GM21737 (cell line): ENCODE data around the gene LMF1.
A peak's percentile ranks its signal among the peaks of the same experiment; 100 is the strongest.
"Not testable (repeated sequence)": the region's sequence is repeated elsewhere in the genome, so short reads cannot be mapped to it uniquely, and the experiment has no call there.

Source experiments
- ATAC-seq: cut with Tn5 transposase; IDR thresholded peaks from one replicate; pipeline ENCODE4 v1.9.1; 2021; ENCODE audit warnings: mild to moderate bottlenecking, moderate library complexity; ENCODE audit not compliant: unreplicated experiment

LMF1 gene

DNA sequence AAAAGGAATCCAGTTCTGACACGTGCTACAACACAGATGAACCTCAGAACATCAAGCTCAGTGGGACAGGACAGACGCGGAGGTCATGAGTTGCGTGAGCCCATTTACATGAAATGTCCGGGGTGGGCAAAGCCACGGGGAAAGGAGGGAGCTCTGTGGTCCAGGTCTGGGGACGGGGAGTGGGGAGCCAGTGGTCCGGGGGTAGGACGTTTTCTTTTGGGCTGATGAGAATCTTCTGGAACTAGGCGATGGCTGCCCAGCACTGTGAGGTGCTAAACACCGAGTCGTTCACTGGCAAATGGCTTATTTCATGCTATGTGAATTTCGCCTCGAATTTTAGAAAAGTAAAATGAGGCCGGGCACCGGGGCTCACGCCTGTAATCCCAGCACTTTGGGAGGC, 2.6 kb upstream of the LMF1 start:
- no peak for ATAC-seq

- ATAC-seq = no peak
Observed at GRCh38 chr16:972316-973002, 1.7 kb upstream of the LMF1 start.

- no peak for ATAC-seq
Observed at GRCh38 chr16:971981-972315, 1.2 kb upstream of the LMF1 start.

DNA sequence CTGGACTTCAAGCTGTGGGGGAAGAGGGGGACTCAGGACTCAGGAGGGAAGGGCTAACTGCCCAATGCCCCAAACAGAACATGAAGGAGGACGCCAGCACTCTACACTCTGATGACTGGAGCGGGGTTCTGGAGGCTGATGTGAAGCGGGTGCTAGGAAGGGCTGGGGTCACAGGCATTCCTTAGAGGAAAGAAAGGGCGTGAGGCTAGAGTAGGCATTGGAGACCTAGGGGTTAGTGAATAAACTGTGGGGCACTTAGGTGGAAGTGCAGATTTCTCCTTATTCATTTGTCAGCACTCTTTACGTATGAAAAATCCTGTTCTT, 760 bp upstream of the LMF1 start:
- no peak for ATAC-seq

GRCh38 chr16:970386-970765, 408 bp downstream of the LMF1 start:
- ATAC-seq = peak; percentile 24

DNA sequence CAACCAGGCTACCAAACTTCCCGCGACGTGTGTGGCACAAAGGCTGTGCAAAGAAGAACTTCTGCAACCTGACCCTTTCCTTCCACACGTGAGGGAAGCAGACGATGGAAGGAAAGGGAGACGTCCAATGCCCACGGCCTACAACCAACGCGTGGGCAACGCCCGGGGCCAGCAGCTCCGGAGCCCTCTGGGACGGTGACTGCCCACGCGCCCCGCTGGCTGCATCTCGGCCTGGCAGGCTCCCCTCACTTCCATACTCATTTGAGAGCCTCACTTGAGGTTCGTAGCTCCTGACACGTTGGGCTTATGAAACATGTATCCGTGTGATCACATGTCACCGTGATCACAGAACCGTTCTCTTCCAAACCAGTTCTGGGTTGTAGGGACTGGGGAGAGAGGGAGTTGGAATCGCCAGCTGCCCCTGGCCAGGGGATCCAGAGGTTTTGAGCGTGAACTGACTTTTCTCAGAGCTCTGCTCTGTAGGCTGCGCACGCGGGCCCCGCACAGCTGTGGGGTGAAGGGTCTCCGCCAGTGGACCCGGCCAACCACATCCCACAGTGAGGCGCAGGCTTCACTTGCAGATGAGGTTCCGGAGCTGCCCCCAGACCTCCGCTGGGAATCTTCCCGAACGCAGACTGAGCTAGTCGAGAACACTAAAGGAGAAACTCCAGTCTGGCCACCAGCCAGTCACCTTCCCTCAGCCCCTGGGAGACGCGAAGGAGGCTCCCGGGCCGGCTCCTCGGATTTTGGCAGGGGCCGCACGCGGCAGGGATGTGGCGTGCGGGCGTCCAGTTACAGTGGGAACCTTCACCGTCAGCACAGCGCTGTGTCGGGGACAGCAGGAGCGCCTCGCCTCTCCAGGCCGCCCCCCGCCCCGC, 1.0 kb downstream of the LMF1 start:
- ATAC-seq = peak; percentile 8

DNA sequence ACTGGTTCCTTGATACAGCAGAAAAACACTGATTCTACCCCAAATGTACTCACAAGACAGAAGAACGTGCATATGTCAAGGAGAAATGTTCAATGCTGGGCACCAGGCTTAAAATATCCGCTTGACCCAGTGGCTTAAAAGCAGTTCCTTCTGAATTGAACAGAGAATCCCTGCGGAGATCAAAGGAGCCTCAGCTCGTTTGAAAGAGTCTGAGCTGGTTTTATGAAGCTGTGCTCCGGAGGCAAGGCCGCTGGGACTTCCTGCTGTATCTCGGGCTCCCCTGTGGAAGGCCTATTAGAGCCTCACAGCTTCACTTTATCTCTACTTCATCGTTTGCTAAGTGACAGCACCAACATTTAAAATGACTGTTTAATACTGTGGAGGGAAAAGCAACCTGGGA, 2.2 kb downstream of the LMF1 start:
- ATAC-seq = no peak

DNA sequence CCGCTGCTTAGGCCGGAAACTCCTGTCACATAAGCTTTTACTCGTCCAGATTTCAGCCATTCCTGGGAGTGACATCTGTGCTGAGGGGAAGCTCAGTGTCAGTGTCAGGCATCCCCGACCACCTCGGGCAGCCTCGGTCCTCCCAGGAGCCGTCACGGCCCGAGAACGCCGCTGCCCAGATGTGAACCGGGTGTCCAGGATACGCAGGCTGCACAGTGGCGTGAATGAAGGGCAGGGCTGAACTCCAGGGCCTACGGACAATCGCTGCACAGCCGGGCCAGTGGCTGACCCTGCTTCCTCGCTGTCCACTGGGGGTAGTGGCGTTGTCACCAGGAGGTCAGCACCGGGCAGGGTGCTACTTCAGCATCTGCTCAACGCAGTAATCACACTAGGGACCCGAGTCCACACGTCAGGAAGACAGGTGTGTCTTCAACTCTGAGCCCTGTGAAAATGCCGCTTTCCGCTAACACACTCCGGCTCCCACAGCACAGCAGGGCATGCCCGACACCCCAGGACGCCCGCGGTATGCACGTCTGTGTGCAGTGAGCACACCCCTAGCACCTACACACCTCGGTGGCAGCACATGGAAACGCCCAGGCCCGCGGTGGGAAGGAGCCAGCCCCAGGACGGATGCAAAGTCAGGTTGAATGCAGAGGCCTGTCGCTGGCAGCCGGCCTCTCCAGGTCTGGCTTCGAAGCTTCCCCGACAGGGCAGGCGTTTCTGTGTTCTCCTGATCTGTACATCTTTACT, 3.1 kb downstream of the LMF1 start:
- no peak for ATAC-seq

DNA sequence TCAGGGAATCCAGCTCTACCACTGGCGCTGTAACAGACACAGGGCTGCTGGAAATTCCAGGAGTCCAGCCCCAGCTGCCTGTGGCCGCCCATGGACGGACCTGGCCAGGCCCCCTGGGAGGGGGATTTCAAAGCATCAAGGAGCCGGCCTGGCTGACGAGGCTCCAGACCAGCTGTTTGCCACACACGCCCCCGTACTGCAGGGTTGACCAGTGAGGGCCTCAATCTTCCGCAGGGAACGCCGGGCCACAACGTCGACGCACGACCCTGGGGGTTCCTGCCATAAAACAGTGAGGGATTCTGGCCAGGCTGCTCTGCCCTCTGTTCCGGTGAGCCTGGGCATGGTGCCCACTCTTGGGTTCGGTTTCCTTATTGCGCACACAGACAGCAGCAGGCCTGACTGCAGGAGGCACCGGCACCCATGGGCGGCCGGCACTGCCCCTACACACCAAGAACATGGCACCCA, 3.7 kb downstream of the LMF1 start:
- no peak for ATAC-seq

- ATAC-seq = no peak
Observed at GRCh38 chr16:966505-966904, 4.3 kb downstream of the LMF1 start.

DNA sequence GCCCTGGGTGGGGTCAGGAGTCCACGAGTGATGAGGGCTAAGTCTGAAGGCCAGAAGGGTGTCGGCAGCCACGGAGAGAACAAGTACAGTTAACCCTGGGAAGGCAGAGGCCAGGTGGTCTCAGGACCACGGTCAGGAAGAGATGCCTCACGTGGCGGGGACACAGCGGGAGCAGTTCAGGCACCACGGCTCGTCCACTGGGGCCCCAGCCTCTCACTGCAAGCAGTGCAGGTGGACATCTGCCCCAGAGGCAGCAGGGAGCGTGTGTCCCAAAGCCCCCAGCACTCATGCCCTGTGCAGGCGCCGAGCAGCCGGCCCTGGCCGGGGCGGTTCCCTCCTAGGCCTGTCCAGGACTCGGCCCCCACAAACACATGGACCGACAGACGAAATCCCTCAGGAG, 4.7 kb downstream of the LMF1 start:
- ATAC-seq = no peak

GRCh38 chr16:965487-965886, 5.3 kb downstream of the LMF1 start:
- no peak for ATAC-seq

DNA sequence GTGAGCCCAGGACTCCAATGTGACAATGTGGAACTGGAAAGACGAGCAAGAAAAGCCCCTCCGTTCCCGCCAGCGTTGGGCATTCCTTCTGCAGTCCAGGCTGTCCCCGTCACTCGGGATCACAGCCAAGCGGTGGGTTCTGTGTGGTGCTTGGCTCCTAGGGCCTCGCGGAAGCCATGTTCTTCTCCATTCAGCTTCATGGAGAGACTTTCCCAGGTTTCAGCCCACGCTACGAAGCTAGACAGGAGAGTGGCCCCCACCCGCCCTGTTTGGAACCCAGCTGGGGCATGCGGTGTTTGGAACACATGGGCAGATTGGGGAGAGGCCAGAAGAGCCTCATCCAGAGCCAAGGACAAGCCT, 5.8 kb downstream of the LMF1 start:
- no peak for ATAC-seq

DNA sequence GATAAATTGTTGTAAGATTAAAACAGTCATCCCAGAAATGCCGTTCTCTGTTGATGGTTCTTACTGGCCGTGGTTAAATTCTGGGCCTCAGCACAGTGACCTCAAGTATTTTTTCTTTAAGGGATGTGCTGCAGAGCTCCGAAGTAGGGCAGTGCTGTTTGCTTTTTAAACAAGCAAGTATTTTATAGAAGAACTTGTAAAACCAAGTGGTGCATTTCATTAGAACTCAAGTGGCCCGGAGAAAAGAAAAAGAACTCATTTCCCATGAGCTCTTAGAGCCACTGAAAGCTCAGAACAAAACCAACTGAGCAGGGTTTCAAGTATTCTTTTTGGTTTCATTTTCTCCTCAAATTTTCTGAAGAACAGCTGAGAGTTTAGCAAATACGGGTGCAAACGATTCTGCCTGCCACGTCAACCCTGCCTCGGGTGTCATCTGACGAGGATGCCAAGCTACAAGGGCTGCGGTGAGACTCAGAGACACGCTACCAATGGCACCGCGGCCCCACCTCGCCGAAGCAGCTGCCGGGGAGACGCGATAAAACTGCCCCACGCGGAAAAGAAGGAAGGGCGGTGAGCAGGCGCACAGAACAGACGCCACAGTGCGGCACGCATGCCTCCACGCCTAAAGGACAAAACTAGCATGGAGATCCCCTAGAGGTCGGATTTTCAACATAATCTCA, 6.3 kb downstream of the LMF1 start:
- ATAC-seq = no peak

GRCh38 chr16:963913-964312, 6.9 kb downstream of the LMF1 start:
- no peak for ATAC-seq

- no peak for ATAC-seq
Observed at GRCh38 chr16:962901-963814, 7.6 kb downstream of the LMF1 start.

GRCh38 chr16:962366-962765, 8.4 kb downstream of the LMF1 start:
- ATAC-seq = no peak

DNA sequence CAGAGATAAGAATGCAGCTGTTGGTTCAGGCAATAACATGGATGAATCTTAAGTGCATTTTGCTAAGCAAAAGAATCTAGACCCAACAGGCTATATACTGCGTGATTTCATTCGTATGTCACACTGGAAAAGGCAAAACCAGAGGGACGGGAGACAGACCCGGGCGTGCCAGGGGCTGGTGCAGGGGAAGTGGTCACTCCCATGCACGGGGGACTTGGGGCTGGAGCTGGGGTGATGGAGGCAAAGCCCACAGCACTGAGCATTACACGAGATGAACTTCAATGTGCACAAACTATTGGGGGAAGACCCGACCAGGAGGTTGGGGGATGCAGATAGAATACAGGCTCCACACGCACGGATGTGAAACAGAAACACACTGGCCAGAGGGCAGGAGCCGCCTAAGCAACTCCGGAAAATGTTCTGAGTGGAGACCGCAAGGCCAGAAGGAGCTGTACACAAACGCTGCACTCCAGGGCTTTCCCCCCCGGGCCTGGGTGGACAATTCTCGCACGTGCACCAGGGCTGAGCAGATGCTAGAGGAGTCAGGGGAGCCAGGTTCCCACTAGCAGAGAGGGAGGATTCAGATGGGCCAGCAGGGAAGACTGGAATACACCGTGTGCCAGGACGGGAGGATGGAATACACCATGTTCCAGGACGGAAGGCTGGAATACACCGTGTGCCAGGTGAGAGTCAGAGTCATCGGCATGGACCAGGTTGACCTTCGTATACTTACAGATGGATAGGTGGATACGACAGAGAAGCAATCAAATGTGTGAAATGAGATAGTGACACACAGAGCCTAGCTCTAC, 11.3 kb downstream of the LMF1 start:
- ATAC-seq = no peak

GRCh38 chr16:955766-956165, 15.0 kb downstream of the LMF1 start:
- ATAC-seq = not testable (repeated sequence)

DNA sequence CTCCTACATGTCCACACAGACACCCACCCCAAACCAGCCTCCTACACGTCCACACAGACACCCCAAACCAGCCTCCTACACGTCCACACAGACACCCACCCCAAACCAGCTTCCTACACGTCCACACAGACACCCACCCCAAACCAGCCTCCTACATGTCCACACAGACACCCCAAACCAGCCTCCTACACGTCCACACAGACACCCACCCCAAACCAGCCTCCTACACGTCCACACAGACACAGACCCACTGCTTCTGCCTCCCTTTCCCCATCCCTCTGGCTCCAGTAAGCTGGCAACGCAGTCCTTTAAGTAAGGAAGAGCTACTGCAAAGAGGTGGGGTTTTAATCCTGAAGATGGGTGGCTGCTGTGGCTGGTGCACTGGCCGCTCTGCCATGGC, 17.0 kb downstream of the LMF1 start:
- ATAC-seq = not testable (repeated sequence)
